H9 (cell line): Measurements from ENCODE around the gene HPCAL1. TPM values are rescaled to one million over a fixed set of nuclear protein-coding genes. Genes with fewer than 3 reads are reported as not detected.

ENCODE experiments used
- DNase-seq: peaks from one replicate; pipeline ENCODE4 v3.0.0-alpha.2; 2017
- H2AFZ ChIP-seq: one replicate; pipeline ENCODE4 v1.6.1; 2013; ENCODE audit warnings: mild to moderate bottlenecking, low read length, control low read depth, moderate library complexity
- H2AK5ac ChIP-seq: 2 replicates; pipeline ENCODE4 v1.6.1; 2013; ENCODE audit warnings: low read length, control low read depth, mixed read lengths; ENCODE audit not compliant: insufficient read length
- H2BK120ac ChIP-seq: one replicate; pipeline ENCODE4 v1.6.1; 2013; ENCODE audit warnings: low read depth, mild to moderate bottlenecking, low read length, control low read depth, inconsistent platforms; ENCODE audit not compliant: poor library complexity, severe bottlenecking
- H2BK12ac ChIP-seq: 2 replicates; pipeline ENCODE4 v1.6.1; 2013; ENCODE audit warnings: low read length, control low read depth, mixed read lengths, low read depth; ENCODE audit not compliant: insufficient read length
- H2BK15ac ChIP-seq: 2 replicates; pipeline ENCODE4 v1.6.1; 2013; ENCODE audit warnings: low read depth, low read length, control low read depth
- H2BK20ac ChIP-seq: one replicate; pipeline ENCODE4 v1.6.1; 2013; ENCODE audit warnings: low read depth, mild to moderate bottlenecking, low read length, control low read depth, inconsistent platforms; ENCODE audit not compliant: poor library complexity, severe bottlenecking
- H2BK5ac ChIP-seq: 2 replicates; pipeline ENCODE4 v1.6.1; 2013; ENCODE audit warnings: low read length, control low read depth, mixed read lengths; ENCODE audit not compliant: insufficient read length
- H3K14ac ChIP-seq: 2 replicates; pipeline ENCODE4 v1.6.1; 2013; ENCODE audit warnings: low read length, control low read depth; ENCODE audit not compliant: insufficient read depth
- H3K18ac ChIP-seq: 2 replicates; pipeline ENCODE4 v1.6.1; 2013; ENCODE audit warnings: low read depth, mild to moderate bottlenecking, mixed read lengths, low read length, control low read depth; ENCODE audit not compliant: insufficient read length
- H3K23ac ChIP-seq: 2 replicates; pipeline ENCODE4 v1.6.1; 2013; ENCODE audit warnings: low read length, control low read depth, mixed read lengths, low read depth; ENCODE audit not compliant: insufficient read length
- H3K23me2 ChIP-seq: 2 replicates; pipeline ENCODE4 v1.6.1; 2013; ENCODE audit warnings: low read depth, mild to moderate bottlenecking, mixed read lengths, low read length, control low read depth; ENCODE audit not compliant: insufficient read length, poor library complexity, severe bottlenecking
- H3K27ac ChIP-seq: 2 replicates; pipeline ENCODE4 v1.5.1; 2013; ENCODE audit warnings: low read length, control low read depth, mixed read lengths, low read depth; ENCODE audit not compliant: insufficient read length
- H3K27me3 ChIP-seq: 2 replicates; pipeline ENCODE4 v1.6.1; 2013; ENCODE audit warnings: low read length, control low read depth, inconsistent platforms; ENCODE audit not compliant: insufficient read depth
- H3K4ac ChIP-seq: 2 replicates; pipeline ENCODE4 v1.6.1; 2013; ENCODE audit warnings: low read depth, mild to moderate bottlenecking, control low read depth, inconsistent platforms, low read length, moderate library complexity
- H3K4me1 ChIP-seq: 2 replicates; pipeline ENCODE4 v1.6.1; 2013; ENCODE audit warnings: low read length, control low read depth, inconsistent platforms; ENCODE audit not compliant: insufficient read depth
- H3K4me2 ChIP-seq: 2 replicates; pipeline ENCODE4 v1.6.1; 2013; ENCODE audit warnings: low read length, control low read depth, mixed read lengths; ENCODE audit not compliant: insufficient read length, insufficient read depth
- H3K56ac ChIP-seq: 2 replicates; pipeline ENCODE4 v1.6.1; 2013; ENCODE audit warnings: low read depth, mild to moderate bottlenecking, mixed read lengths, low read length, control low read depth; ENCODE audit not compliant: insufficient read length
- H3K79me1 ChIP-seq: 2 replicates; pipeline ENCODE4 v1.6.1; 2013; ENCODE audit warnings: low read depth, mild to moderate bottlenecking, moderate library complexity, low read length, control low read depth, inconsistent platforms; ENCODE audit not compliant: insufficient read depth, poor library complexity, severe bottlenecking
- H3K79me2 ChIP-seq: 2 replicates; pipeline ENCODE4 v1.6.1; 2013; ENCODE audit warnings: low read length, control low read depth, inconsistent platforms; ENCODE audit not compliant: insufficient read depth
- H3K9ac ChIP-seq: 2 replicates; pipeline ENCODE4 v1.6.1; 2013; ENCODE audit warnings: low read length, control low read depth, mixed read lengths; ENCODE audit not compliant: insufficient read length; ENCODE audit errors: extremely low read depth
- H3K9me3 ChIP-seq: one replicate; pipeline ENCODE4 v1.6.1; 2013; ENCODE audit warnings: low read depth, low read length, inconsistent platforms; ENCODE audit not compliant: control insufficient read depth
- H3T11ph ChIP-seq: one replicate; pipeline ENCODE4 v1.6.1; 2013; ENCODE audit warnings: mild to moderate bottlenecking, low read length, control low read depth, inconsistent platforms
- H4K20me1 ChIP-seq: one replicate; pipeline ENCODE4 v1.6.1; 2013; ENCODE audit not compliant: control insufficient read depth, insufficient read length, insufficient read depth
- H4K5ac ChIP-seq: 2 replicates; pipeline ENCODE4 v1.6.1; 2013; ENCODE audit warnings: low read depth, mild to moderate bottlenecking, mixed read lengths, low read length, control low read depth; ENCODE audit not compliant: insufficient read length
- H4K8ac ChIP-seq: replicated peaks from 2 replicates; pipeline ENCODE4 v1.6.1; 2013; ENCODE audit warnings: low read length, control low read depth, mixed read lengths, low read depth; ENCODE audit not compliant: insufficient read length
- H4K91ac ChIP-seq: 2 replicates; pipeline ENCODE4 v1.6.1; 2013; ENCODE audit warnings: low read depth, mild to moderate bottlenecking, moderate library complexity, mixed read lengths, low read length, control low read depth; ENCODE audit not compliant: insufficient read length
- H3K27ac Mint-ChIP-seq, 3 experiments: 2 replicates in 2 of 3; 3 replicates in 1 of 3; pipeline ENCODE4 v1.8.0; 2020 to 2021; ENCODE audit warnings: mixed read lengths in 3 of 3, mild to moderate bottlenecking in 1 of 3, moderate library complexity in 1 of 3
- H3K27me3 Mint-ChIP-seq: 2 replicates; pipeline ENCODE4 v1.8.0; 2021; ENCODE audit warnings: low read depth, mild to moderate bottlenecking, moderate library complexity, mixed read lengths
- H3K36me3 Mint-ChIP-seq, 3 experiments: 2 replicates in 2 of 3; 3 replicates in 1 of 3; pipeline ENCODE4 v1.8.0; 2020 to 2021; ENCODE audit warnings: low read depth in 3 of 3, mixed read lengths in 3 of 3; ENCODE audit not compliant: insufficient read depth in 1 of 3
- H3K4me1 Mint-ChIP-seq, 2 experiments: 2 replicates each; pipeline ENCODE4 v1.8.0; 2020; ENCODE audit warnings: mixed read lengths in 2 of 2
- H3K4me3 Mint-ChIP-seq, 2 experiments: 2 replicates in 1 of 2; 3 replicates in 1 of 2; pipeline ENCODE4 v1.8.0; 2020 to 2021; ENCODE audit warnings: mild to moderate bottlenecking in 2 of 2, mixed read lengths in 2 of 2, moderate library complexity in 1 of 2
- H3K9me3 Mint-ChIP-seq, 2 experiments: 2 replicates in 1 of 2; 3 replicates in 1 of 2; pipeline ENCODE4 v1.8.0; 2020; ENCODE audit warnings: mild to moderate bottlenecking in 2 of 2, mixed read lengths in 2 of 2, moderate library complexity in 1 of 2
- CTCF ChIP-seq: fragments of 200-600 bp; sonication (generic); conservative IDR thresholded peaks from 3 replicates; pipeline ENCODE4 v1.8.0; 2021; ENCODE audit warnings: antibody characterized with exemption, mild to moderate bottlenecking
- WGBS: extraction: QIAGEN DNeasy Blood & Tissue Kit; methylation state at CpG from one replicate; pipeline ENCODE4 v1.1.7; 2013; ENCODE audit warnings: missing lambda C conversion rate, low lambda C conversion rate, mixed read lengths; ENCODE audit not compliant: insufficient read length; ENCODE audit errors: extremely low coverage; 5-methylcytosine and 5-hydroxymethylcytosine counted together
- total RNA-seq: library from RNA; stranded (reverse); gene quantifications from 2 replicates; pipeline ENCODE4 v1.2.1, GENCODE V29; 2021

Gene HPCAL1
- total RNA-seq, 1 experiment from 2014 or later, result 4.7 TPM

GRCh38 chr2:10407432-10407831, 104.7 kb downstream of the HPCAL1 start:
- no peak overlapping the region for H2BK20ac ChIP-seq
- H3K14ac ChIP-seq, result no peak overlapping the region
- H3K23ac ChIP-seq, result no peak overlapping the region
- no peak overlapping the region for H3K18ac ChIP-seq
- H2AK5ac ChIP-seq, result no peak overlapping the region
- H3K27ac ChIP-seq, result no peak overlapping the region
- H2BK15ac ChIP-seq, result no peak overlapping the region
- no peak for TF ChIP-seq CTCF
- no peak overlapping the region for H3K4me2 ChIP-seq
- no peaks in the 10 kb centered on the region for H3K79me2 ChIP-seq
- no peak overlapping the region for H3K9ac ChIP-seq
- Mint-ChIP-seq H3K27ac (peak overlapping the region in 1 of 3 experiments; percentile 46; a peak in 1 of 7 replicates), H3K4me3 (no peak overlapping the region), H3K4me1 (peaks cover 17 to 31% of the 10 kb centered on the region in 2 experiments), H3K9me3 (no peaks in the 10 kb centered on the region), H3K27me3 (peaks cover 2% of the 10 kb centered on the region; the same call in 1 of the 2 replicates), H3K36me3 (no peaks in the 10 kb centered on the region)
- H3K23me2 ChIP-seq, result no peaks in the 10 kb centered on the region
- no peaks in the 10 kb centered on the region for H3K9me3 ChIP-seq
- no peak overlapping the region for H2BK5ac ChIP-seq
- no peaks in the 10 kb centered on the region; the same call in 1 of the 2 replicates for H3K4me1 ChIP-seq
- H4K20me1 ChIP-seq, result peaks cover 2% of the 10 kb centered on the region
- H3K56ac ChIP-seq, result no peak overlapping the region
- no peak overlapping the region for H4K91ac ChIP-seq
- DNase-seq, result no peak
- no peak overlapping the region for H4K8ac ChIP-seq
- H2BK120ac ChIP-seq, result no peak overlapping the region
- H3K4ac ChIP-seq, result no peak overlapping the region
- no peak overlapping the region for H2BK12ac ChIP-seq
- H3T11ph ChIP-seq, result no peak overlapping the region
- no peaks in the 10 kb centered on the region for H3K27me3 ChIP-seq
- H4K5ac ChIP-seq, result no peak overlapping the region
- H3K79me1 ChIP-seq, result no peaks in the 10 kb centered on the region
- no CpG with 5 or more reads among the region's 4 CpGs for WGBS
- no peak overlapping the region for H2AFZ ChIP-seq
